ENCODE data around the gene RTF2. TPM values are rescaled to one million over a fixed set of nuclear protein-coding genes. Genes with fewer than 3 reads are reported as not detected.

The RTF2 gene
- total and polyA plus RNA-seq, 11 donors, result 50.7 to 114 (median 86.2) TPM

- no peaks in the 10 kb centered on the region for H3K36me3 ChIP-seq
- no peak overlapping the region for H3K27ac ChIP-seq
- intact Hi-C loops (cut with DNase I), result no loop called here
- no peaks in the 10 kb centered on the region for H3K27me3 ChIP-seq
- no peaks in the 10 kb centered on the region for H3K9me3 ChIP-seq
- WGBS, 4 donors, result 67 to 100% (median 83%) methylated on average over 1 of the region's 1 CpG
- H3K4me3 ChIP-seq, result no peak overlapping the region
- TF ChIP-seq CTCF (IDR thresholded peaks at IDR 0.05) (no peak), POLR2A (IDR thresholded peaks at IDR 0.05) (no peak)
- DNase-seq (no peak), ATAC-seq (no peak)
- H3K4me1 ChIP-seq, result peaks cover 0 to 72% (median 13%) of the 10 kb centered on the region in 12 donors
Measured at GRCh38 chr20:56424931-56425330, 43.5 kb upstream of the RTF2 start.

GRCh38 chr20:56426026-56426425 lies 42.4 kb upstream of the RTF2 start:
- DNase-seq (no peak), ATAC-seq (no peak)
- TF ChIP-seq POLR2A (IDR thresholded peaks at IDR 0.05), result no peak
- no peak for TF ChIP-seq CTCF (IDR thresholded peaks at IDR 0.05)
- Histone ChIP-seq H3K27me3 (no peaks in the 10 kb centered on the region), H3K4me3 (no peak overlapping the region), H3K36me3 (no peaks in the 10 kb centered on the region), H3K4me1 (peaks cover 0 to 72% (median 12%) of the 10 kb centered on the region in 12 donors), H3K9me3 (no peaks in the 10 kb centered on the region), H3K27ac (no peak overlapping the region)
- intact Hi-C loops (cut with DNase I), result no loop called here
- 87 to 96% (median 90%) methylated on average over 9 of the region's 9 CpGs for WGBS, 4 donors

GRCh38 chr20:56426926-56427325 lies 41.5 kb upstream of the RTF2 start:
- DNase-seq (no peak), ATAC-seq (no peak)
- intact Hi-C loops (cut with DNase I), result no loop called here
- TF ChIP-seq CTCF (IDR thresholded peaks at IDR 0.05) (no peak), POLR2A (IDR thresholded peaks at IDR 0.05) (no peak)
- H3K36me3 ChIP-seq, result no peaks in the 10 kb centered on the region
- no peak overlapping the region for H3K27ac ChIP-seq
- no peak overlapping the region for H3K4me3 ChIP-seq
- peaks cover 0 to 6% (median 0%) of the 10 kb centered on the region in 9 donors for H3K27me3 ChIP-seq
- no peaks in the 10 kb centered on the region for H3K9me3 ChIP-seq
- H3K4me1 ChIP-seq, result peaks cover 0 to 63% (median 12%) of the 10 kb centered on the region in 12 donors

- 64 to 73% (median 70%) methylated on average over 4 of the region's 4 CpGs for WGBS, 4 donors
- ATAC-seq (no peak), DNase-seq (no peak)
- Histone ChIP-seq H3K9me3 (no peaks in the 10 kb centered on the region), H3K4me3 (no peak overlapping the region), H3K4me1 (peaks cover 0 to 55% (median 5%) of the 10 kb centered on the region in 12 donors), H3K36me3 (no peaks in the 10 kb centered on the region), H3K27ac (no peak overlapping the region), H3K27me3 (peaks cover 0 to 12% (median 0%) of the 10 kb centered on the region in 9 donors)
- intact Hi-C loops (cut with DNase I), result no loop called here
- no peak for TF ChIP-seq POLR2A (IDR thresholded peaks at IDR 0.05)
- no peak for TF ChIP-seq CTCF (IDR thresholded peaks at IDR 0.05)
Measured at GRCh38 chr20:56427797-56428196, 40.6 kb upstream of the RTF2 start.

Measured in heart left ventricle (tissue), 16 donors.